Naive thymus-derived CD4-positive, alpha-beta T cell (primary cell): ENCODE results near the gene LBH. TPM values are rescaled to one million over a fixed set of nuclear protein-coding genes. Genes with fewer than 3 reads are reported as not detected.

ENCODE experiments used
- ATAC-seq: fragments of 150-1000 bp; cut with Tn5 transposase; 2 replicates; pipeline ENCODE4 v1.10.0; 2021; ENCODE audit warnings: mild to moderate bottlenecking, moderate library complexity
- CTCF ChIA-PET: fragments of 350-600 bp; sonication (Branson Sonifier 250); formaldehyde crosslinking; loops from one replicate; lab custom pipeline; 2021; ENCODE audit warnings: antibody characterized with exemption; lab: Charles Lee
- POLR2A ChIA-PET: fragments of 350-600 bp; sonication (Branson Sonifier 250); formaldehyde crosslinking; loops from one replicate; lab custom pipeline; 2021; ENCODE audit warnings: antibody characterized with exemption, inconsistent platforms; lab: Charles Lee
- DNase-seq, 9 donors: peaks; one replicate each; pipeline versions ENCODE4 v3.0.0 to v3.0.0-alpha.2; 2020 to 2022; ENCODE audit warnings: mixed read lengths in 1 of 9
- H3K27ac ChIP-seq: one replicate; pipeline ENCODE4 v1.7.0; 2013; ENCODE audit warnings: mild to moderate bottlenecking, low read depth, low read length, moderate library complexity
- H3K27me3 ChIP-seq, 2 donors: one replicate each; pipeline ENCODE4 v1.7.0; 2013; ENCODE audit warnings: low read length in 2 of 2, mild to moderate bottlenecking in 2 of 2, moderate library complexity in 2 of 2; ENCODE audit not compliant: control insufficient read depth in 2 of 2, insufficient read depth in 2 of 2
- H3K36me3 ChIP-seq, 3 experiments: 1 replicate in 2 of 3; 2 replicates in 1 of 3; pipeline ENCODE4 v1.7.0; 2013; ENCODE audit warnings: low read length in 3 of 3, mild to moderate bottlenecking in 3 of 3, moderate library complexity in 1 of 3; ENCODE audit not compliant: insufficient read depth in 3 of 3, control insufficient read depth in 2 of 3
- H3K4me1 ChIP-seq, 2 donors: one replicate each; pipeline ENCODE4 v1.7.0; 2013; ENCODE audit warnings: low read length in 2 of 2, mild to moderate bottlenecking in 2 of 2, moderate library complexity in 1 of 2; ENCODE audit not compliant: control insufficient read depth in 2 of 2, insufficient read depth in 2 of 2
- H3K4me3 ChIP-seq: 2 replicates; pipeline ENCODE4 v1.7.0; 2013; ENCODE audit warnings: mild to moderate bottlenecking, low read length
- H3K9me3 ChIP-seq, 3 experiments: 1 replicate in 2 of 3; 2 replicates in 1 of 3; pipeline ENCODE4 v1.7.0; 2013; ENCODE audit warnings: low read length in 3 of 3; ENCODE audit not compliant: control insufficient read depth in 2 of 3
- H3K27ac Mint-ChIP-seq, 9 donors: one replicate each; pipeline ENCODE4 v1.8.0; 2020 to 2022; ENCODE audit warnings: mixed read lengths in 9 of 9, mild to moderate bottlenecking in 8 of 9, moderate library complexity in 5 of 9, inconsistent platforms in 2 of 9
- H3K27me3 Mint-ChIP-seq, 5 donors: one replicate each; pipeline ENCODE4 v1.8.0; 2021 to 2022; ENCODE audit warnings: mixed read lengths in 5 of 5, mild to moderate bottlenecking in 1 of 5
- H3K36me3 Mint-ChIP-seq, 5 donors: one replicate each; pipeline ENCODE4 v1.8.0; 2020 to 2022; ENCODE audit warnings: mixed read lengths in 5 of 5, mild to moderate bottlenecking in 3 of 5, inconsistent platforms in 1 of 5
- H3K4me1 Mint-ChIP-seq, 7 donors: one replicate each; pipeline ENCODE4 v1.8.0; 2020 to 2022; ENCODE audit warnings: mixed read lengths in 7 of 7, mild to moderate bottlenecking in 3 of 7, inconsistent platforms in 1 of 7
- H3K4me3 Mint-ChIP-seq, 10 donors: one replicate each; pipeline ENCODE4 v1.8.0; 2020 to 2022; ENCODE audit warnings: mild to moderate bottlenecking in 10 of 10, mixed read lengths in 10 of 10, moderate library complexity in 6 of 10, inconsistent platforms in 2 of 10
- H3K9me3 Mint-ChIP-seq, 11 donors: one replicate each; pipeline ENCODE4 v1.8.0; 2020 to 2022; ENCODE audit warnings: mixed read lengths in 11 of 11, mild to moderate bottlenecking in 4 of 11, inconsistent platforms in 1 of 11, moderate library complexity in 1 of 11
- intact Hi-C, 2 donors: fragments of 100-400 bp; cut with micrococcal nuclease; formaldehyde crosslinking; loops; one replicate each; pipeline ENCODE4 v1.15.1; 2023
- polyA plus RNA-seq, 2 donors: library from polyadenylated mRNA; unstranded; fragments of 300-500 nt; fragmentation: Illumina TruSeq; gene quantifications; one replicate each; pipeline ENCODE4 v1.2.3, GENCODE V29; 2021
- total RNA-seq, 6 experiments: library from RNA in 5 of 6; stranded (reverse) in 5 of 6; gene quantifications; 1 replicate in 5 of 6; 2 replicates in 1 of 6; pipeline ENCODE4 v1.2.3 and lab custom pipeline; 2021 to 2026

Gene LBH
- total and polyA plus RNA-seq, 7 experiments from 2014 or later: 146 to 517 (median 269) TPM

- Histone ChIP-seq H3K9me3 (no peaks in the 10 kb centered on the region), H3K27ac (peak overlapping the region; percentile 2), H3K4me3 (no peak overlapping the region), H3K27me3 (no peaks in the 10 kb centered on the region), H3K36me3 (peaks cover 0 to 16% (median 2%) of the 10 kb centered on the region in 3 experiments), H3K4me1 (peaks cover 46 to 82% of the 10 kb centered on the region in 2 donors)
- intact Hi-C loops: no loop called here
- ChIA-PET CTCF (interaction anchor here (0.6 kb wide), 1 partner anchor 26 kb away, joined by 3 read pairs; no protein-coding TSS in a partner anchor), POLR2A (interaction anchor here (0.6 to 42.6 kb wide), 5 partner anchors 27 to 109 kb away, joined by 3 to 901 read pairs (median 4); partner anchors contain the start of gene LBH)
- H3K4me3 Mint-ChIP-seq: peak overlapping the region in 9 of 10 donors; percentile 34 to 77 (median 49)
- H3K27ac Mint-ChIP-seq: peak overlapping the region in 8 of 9 donors; percentile 84 to 100 (median 92)
- ATAC-seq (no peak), DNase-seq (no peak)
- H3K9me3 Mint-ChIP-seq: peaks cover 0 to 19% (median 0%) of the 10 kb centered on the region in 11 donors
- peaks cover 57 to 96% (median 93%) of the 10 kb centered on the region in 7 donors for H3K4me1 Mint-ChIP-seq
- peaks cover 14 to 54% (median 31%) of the 10 kb centered on the region in 5 donors for H3K36me3 Mint-ChIP-seq
- no peaks in the 10 kb centered on the region for H3K27me3 Mint-ChIP-seq
Measured at GRCh38 chr2:30264274-30264673, 32.9 kb downstream of the LBH start.

GRCh38 chr2:30265052-30266015, 34.0 kb downstream of the LBH start:
- ATAC-seq (no peak), DNase-seq (no peak)
- intact Hi-C loops: loop anchor here (1.0 to 5.0 kb wide), 10 partner anchors 7 to 182 kb away; partner anchors contain the start of genes LBH (in 2 of the 2), LCLAT1 (in 2 of the 2) and YPEL5 (in 1 of the 2)
- ChIA-PET CTCF (interaction anchor here (0.6 to 3.5 kb wide), 10 partner anchors 8 to 210 kb away, joined by 3 to 17 read pairs (median 4); no protein-coding TSS in a partner anchor), POLR2A (interaction anchor here (0.9 to 42.6 kb wide), 15 partner anchors 9 to 210 kb away, joined by 3 to 901 read pairs (median 5); partner anchors contain the start of gene LBH)
- Histone ChIP-seq H3K9me3 (no peaks in the 10 kb centered on the region), H3K27me3 (no peaks in the 10 kb centered on the region), H3K27ac (peak overlapping the region; percentile 82), H3K36me3 (peaks cover 0 to 7% (median 0%) of the 10 kb centered on the region in 3 experiments), H3K4me1 (peaks cover 46 to 71% of the 10 kb centered on the region in 2 donors), H3K4me3 (peak overlapping the region; percentile 44)
- H3K27ac Mint-ChIP-seq: peak overlapping the region; percentile 89 to 100 (median 97)
- H3K27me3 Mint-ChIP-seq: no peaks in the 10 kb centered on the region
- peaks cover 0 to 17% (median 0%) of the 10 kb centered on the region in 11 donors for H3K9me3 Mint-ChIP-seq
- peaks cover 48 to 95% (median 89%) of the 10 kb centered on the region in 7 donors for H3K4me1 Mint-ChIP-seq
- peaks cover 3 to 45% (median 21%) of the 10 kb centered on the region in 5 donors for H3K36me3 Mint-ChIP-seq
- H3K4me3 Mint-ChIP-seq: peak overlapping the region; percentile 68 to 92 (median 84)

GRCh38 chr2:30266051-30266621, 34.8 kb downstream of the LBH start:
- H3K4me3 Mint-ChIP-seq: peak overlapping the region; percentile 68 to 92 (median 84)
- peaks cover 44 to 94% (median 86%) of the 10 kb centered on the region in 7 donors for H3K4me1 Mint-ChIP-seq
- no peaks in the 10 kb centered on the region for H3K36me3 ChIP-seq
- peaks cover 46 to 65% of the 10 kb centered on the region in 2 donors for H3K4me1 ChIP-seq
- H3K27me3 Mint-ChIP-seq: no peaks in the 10 kb centered on the region
- H3K9me3 Mint-ChIP-seq: peaks cover 0 to 11% (median 0%) of the 10 kb centered on the region in 11 donors
- peak overlapping the region; percentile 89 to 100 (median 97) for H3K27ac Mint-ChIP-seq
- intact Hi-C loops: loop anchor here (1.0 to 5.0 kb wide), 10 partner anchors 8 to 181 kb away; partner anchors contain the start of genes LBH (in 2 of the 2), LCLAT1 (in 2 of the 2) and YPEL5 (in 1 of the 2)
- DNase-seq (peak; percentile 25 to 80 (median 75)), ATAC-seq (peak; percentile 95)
- peak overlapping the region; percentile 44 for H3K4me3 ChIP-seq
- H3K9me3 ChIP-seq: no peaks in the 10 kb centered on the region
- peaks cover 0 to 37% (median 13%) of the 10 kb centered on the region in 5 donors for H3K36me3 Mint-ChIP-seq
- ChIA-PET POLR2A (interaction anchor here (0.5 to 42.6 kb wide), 21 partner anchors 9 to 210 kb away, joined by 3 to 901 read pairs (median 5); partner anchors contain the start of gene LBH), CTCF (interaction anchor here (0.6 to 3.5 kb wide), 13 partner anchors 8 to 210 kb away, joined by 3 to 17 read pairs (median 4); no protein-coding TSS in a partner anchor)
- H3K27ac ChIP-seq: peak overlapping the region; percentile 82
- H3K27me3 ChIP-seq: no peaks in the 10 kb centered on the region

GRCh38 chr2:30266705-30267104, 35.4 kb downstream of the LBH start:
- Histone ChIP-seq H3K9me3 (no peaks in the 10 kb centered on the region), H3K4me3 (peak overlapping the region; percentile 44), H3K27me3 (no peaks in the 10 kb centered on the region), H3K4me1 (peaks cover 46 to 62% of the 10 kb centered on the region in 2 donors), H3K36me3 (no peaks in the 10 kb centered on the region), H3K27ac (peak overlapping the region; percentile 82)
- ChIA-PET POLR2A (interaction anchor here (0.5 to 42.6 kb wide), 23 partner anchors 8 to 209 kb away, joined by 3 to 901 read pairs (median 5); partner anchors contain the start of gene LBH), CTCF (interaction anchor here (0.6 to 3.5 kb wide), 10 partner anchors 11 to 207 kb away, joined by 3 to 17 read pairs (median 4); no protein-coding TSS in a partner anchor)
- DNase-seq: no peak
- Mint-ChIP-seq H3K36me3 (peaks cover 0 to 33% (median 10%) of the 10 kb centered on the region in 5 donors), H3K27me3 (no peaks in the 10 kb centered on the region), H3K4me3 (peak overlapping the region; percentile 68 to 92 (median 84)), H3K4me1 (peaks cover 44 to 94% (median 86%) of the 10 kb centered on the region in 7 donors), H3K27ac (peak overlapping the region; percentile 89 to 100 (median 97)), H3K9me3 (peaks cover 0 to 8% (median 0%) of the 10 kb centered on the region in 11 donors)
- intact Hi-C loops: loop anchor here (1.0 to 5.0 kb wide), 10 partner anchors 8 to 181 kb away; partner anchors contain the start of genes LBH (in 2 of the 2), LCLAT1 (in 2 of the 2) and YPEL5 (in 1 of the 2)
- peak; percentile 4 for ATAC-seq

- peak overlapping the region; percentile 82 for H3K27ac ChIP-seq
- no peaks in the 10 kb centered on the region for H3K27me3 Mint-ChIP-seq
- peaks cover 46 to 56% of the 10 kb centered on the region in 2 donors for H3K4me1 ChIP-seq
- peak overlapping the region; percentile 89 to 100 (median 97) for H3K27ac Mint-ChIP-seq
- H3K36me3 Mint-ChIP-seq: peaks cover 0 to 28% (median 5%) of the 10 kb centered on the region in 5 donors
- peak overlapping the region; percentile 44 for H3K4me3 ChIP-seq
- ATAC-seq (no peak), DNase-seq (peak in 1 of 9 donors; percentile 69)
- H3K9me3 ChIP-seq: no peaks in the 10 kb centered on the region
- no peaks in the 10 kb centered on the region for H3K27me3 ChIP-seq
- H3K4me3 Mint-ChIP-seq: peak overlapping the region; percentile 68 to 92 (median 84)
- H3K36me3 ChIP-seq: no peaks in the 10 kb centered on the region
- intact Hi-C loops: loop anchor here (1.0 to 5.0 kb wide), 7 partner anchors 15 to 180 kb away; partner anchors contain the start of genes LCLAT1 (in 1 of the 2) and YPEL5 (in 1 of the 2)
- peaks cover 42 to 94% (median 86%) of the 10 kb centered on the region in 7 donors for H3K4me1 Mint-ChIP-seq
- CTCF ChIA-PET: interaction anchor here (0.5 to 3.5 kb wide), 11 partner anchors 11 to 207 kb away, joined by 3 to 17 read pairs (median 4); partner anchors contain the start of gene LBH
- POLR2A ChIA-PET: interaction anchor here (0.7 to 42.6 kb wide), 14 partner anchors 8 to 155 kb away, joined by 3 to 901 read pairs (median 6); partner anchors contain the start of gene LBH
- H3K9me3 Mint-ChIP-seq: peaks cover 0 to 3% (median 0%) of the 10 kb centered on the region in 11 donors
Measured at GRCh38 chr2:30267161-30267975, 36.0 kb downstream of the LBH start.
